Spleen (tissue), 7 donors: Measurements from ENCODE around the gene POLR1E.

ENCODE experiments used
- CTCF ChIP-seq, 11 experiments: fragments of 200-600 bp in 7 of 11; fragments of 450-650 bp in 4 of 11; sonication (generic) in 4 of 11; IDR thresholded peaks in 8 of 11; conservative IDR thresholded peaks in 3 of 11; 1 replicate in 7 of 11; 2 replicates in 4 of 11; pipeline versions ENCODE4 v1.4.0 to v1.8.0; 2016 to 2021; ENCODE audit warnings: antibody characterized with exemption in 11 of 11, inconsistent platforms in 4 of 11, mild to moderate bottlenecking in 1 of 11
- POLR2A ChIP-seq, 3 donors: fragments of 450-650 bp; IDR thresholded peaks; one replicate each; pipeline ENCODE4 v1.5.1; 2017; ENCODE audit warnings: antibody characterized with exemption in 3 of 3, mild to moderate bottlenecking in 1 of 3
- POLR2AphosphoS5 ChIP-seq, 3 donors: sonication (generic); formaldehyde crosslinking; IDR thresholded peaks; one replicate each; pipeline ENCODE4 v1.5.1; 2017; ENCODE audit warnings: antibody characterized with exemption in 3 of 3
- donor health status: DM: no; HTN: no; CAD: no; lungs with moderate emphysema.
- donor health status: DM: no; HTN: no; CAD: no.
- donor health status: DM: no; HTN: no; CAD: no.

- no peak for TF ChIP-seq CTCF (IDR thresholded peaks at IDR 0.05 in 8 of 11, conservative IDR thresholded peaks at IDR 0.05 in 3 of 11)
- no peak for TF ChIP-seq POLR2A (IDR thresholded peaks at IDR 0.05)
- TF ChIP-seq POLR2AphosphoS5 (IDR thresholded peaks at IDR 0.05) = no peak
Measured at GRCh38 chr9:37541465-37541864, 55.7 kb downstream of the POLR1E start.
